H1 (cell line): ENCODE measurements around the gene FA2H. TPM values are rescaled to one million over a fixed set of nuclear protein-coding genes. Genes with fewer than 3 reads are reported as not detected.
A peak's percentile ranks its signal among the peaks of the same experiment; 100 is the strongest.

Source experiments
- CTCF ChIA-PET: fragments of 300-600 bp; sonication (Branson Sonifier 250); formaldehyde crosslinking; loops from one replicate; lab custom pipeline; 2021; ENCODE audit not compliant: partially characterized antibody; lab: Charles Lee
- POLR2A ChIA-PET: fragments of 300-600 bp; sonication (Branson Sonifier 250); formaldehyde crosslinking; loops from one replicate; lab custom pipeline; 2021; ENCODE audit warnings: inconsistent platforms; ENCODE audit not compliant: partially characterized antibody; lab: Charles Lee
- DNase-seq, 2 experiments: peaks; one replicate each; pipeline versions ENCODE4 v3.0.0 to v3.0.0-alpha.2; 2010 to 2022; ENCODE audit warnings: low spot score in 2 of 2, low read depth in 1 of 2, mixed read lengths in 1 of 2
- FAIRE-seq: peaks from 2 replicates; lab custom pipeline; 2011; peaks lifted over from hg19 to GRCh38; lab: Jason Lieb, UNC
- H2AFZ ChIP-seq: 2 replicates; pipeline ENCODE4 v1.8.1; 2012; ENCODE audit warnings: low read length, inconsistent platforms
- H2AK5ac ChIP-seq: 2 replicates; pipeline ENCODE4 v1.6.1; 2013; ENCODE audit warnings: low read depth, low read length
- H2BK120ac ChIP-seq: replicated peaks from 2 replicates; pipeline ENCODE3; 2013; ENCODE audit warnings: low read depth, low read length, inconsistent platforms
- H2BK12ac ChIP-seq: 2 replicates; pipeline ENCODE4 v1.6.1; 2013; ENCODE audit warnings: low read depth, low read length
- H2BK15ac ChIP-seq: 2 replicates; pipeline ENCODE4 v1.6.1; 2013; ENCODE audit warnings: low read length
- H2BK20ac ChIP-seq: 2 replicates; pipeline ENCODE4 v1.6.1; 2013; ENCODE audit warnings: low read length
- H2BK5ac ChIP-seq: 2 replicates; pipeline ENCODE4 v1.6.1; 2013; ENCODE audit warnings: low read depth, low read length
- H3K14ac ChIP-seq: 2 replicates; pipeline ENCODE4 v1.6.1; 2013; ENCODE audit warnings: inconsistent platforms; ENCODE audit not compliant: insufficient read length
- H3K18ac ChIP-seq: 2 replicates; pipeline ENCODE4 v1.6.1; 2013; ENCODE audit warnings: low read length; ENCODE audit errors: extremely low read depth
- H3K23ac ChIP-seq: 2 replicates; pipeline ENCODE4 v1.6.1; 2013; ENCODE audit warnings: inconsistent platforms; ENCODE audit not compliant: insufficient read length
- H3K23me2 ChIP-seq: 2 replicates; pipeline ENCODE4 v1.6.1; 2013; ENCODE audit warnings: low read depth, low read length
- H3K27ac ChIP-seq: 2 replicates; pipeline ENCODE4 v1.6.1; 2011; ENCODE audit warnings: low read depth, low read length, inconsistent platforms
- H3K27me3 ChIP-seq, 4 experiments: replicated peaks in 1 of 4; 1 replicate in 1 of 4; 2 replicates in 3 of 4; pipeline versions ENCODE4 v1.6.1 to v1.8.1; 2011 to 2013; ENCODE audit warnings: low read length in 3 of 4, mild to moderate bottlenecking in 3 of 4, inconsistent platforms in 2 of 4, mixed read lengths in 2 of 4, moderate library complexity in 1 of 4; ENCODE audit not compliant: control insufficient read depth in 3 of 4, insufficient read depth in 3 of 4; ENCODE audit errors: extremely low read depth in 1 of 4
- H3K36me3 ChIP-seq, 4 experiments: 2 replicates each; pipeline versions ENCODE4 v1.6.1 to v1.8.1; 2011 to 2013; ENCODE audit warnings: mild to moderate bottlenecking in 4 of 4, low read length in 3 of 4, moderate library complexity in 2 of 4, control low read depth in 1 of 4, inconsistent platforms in 1 of 4; ENCODE audit not compliant: insufficient read depth in 4 of 4, control insufficient read depth in 2 of 4
- H3K4ac ChIP-seq: replicated peaks from 2 replicates; pipeline ENCODE3; 2013; ENCODE audit warnings: low read length, low read depth, mixed read lengths, inconsistent platforms; ENCODE audit not compliant: insufficient read length
- H3K4me1 ChIP-seq, 4 experiments: replicated peaks in 1 of 4; 1 replicate in 1 of 4; 2 replicates in 3 of 4; pipeline versions ENCODE4 v1.6.1 to v1.8.1; 2011 to 2013; ENCODE audit warnings: low read length in 3 of 4, inconsistent platforms in 2 of 4, mixed read lengths in 1 of 4; ENCODE audit not compliant: insufficient read depth in 4 of 4, control insufficient read depth in 3 of 4
- H3K4me2 ChIP-seq, 2 experiments: 2 replicates each; pipeline versions ENCODE4 v1.6.1 to v1.8.1; 2011 to 2013; ENCODE audit warnings: low read depth in 2 of 2, low read length in 2 of 2, control low read depth in 1 of 2, inconsistent platforms in 1 of 2, mild to moderate bottlenecking in 1 of 2; ENCODE audit not compliant: insufficient read depth in 1 of 2
- H3K4me3 ChIP-seq, 4 experiments: fragments of 200-600, 300-600 bp in 1 of 4; sonication (generic), shearing (Covaris generic), sonication (Bioruptor Twin) in 1 of 4; 2 replicates each; pipeline versions ENCODE4 v1.5.1 to v1.8.1; 2011 to 2016; ENCODE audit warnings: low read length in 4 of 4, low read depth in 3 of 4, control low read depth in 2 of 4, inconsistent platforms in 2 of 4, mild to moderate bottlenecking in 2 of 4, mixed read lengths in 1 of 4, moderate library complexity in 1 of 4; ENCODE audit not compliant: insufficient read depth in 2 of 4; ENCODE audit errors: extremely low read depth in 1 of 4
- H3K56ac ChIP-seq: replicated peaks from 2 replicates; pipeline ENCODE3; 2013; ENCODE audit warnings: low read depth, mild to moderate bottlenecking, mixed read lengths, low read length, inconsistent platforms; ENCODE audit not compliant: insufficient read length
- H3K79me1 ChIP-seq: 2 replicates; pipeline ENCODE4 v1.6.1; 2013; ENCODE audit warnings: low read depth, low read length, control low read depth
- H3K79me2 ChIP-seq, 2 experiments: 2 replicates each; pipeline versions ENCODE4 v1.6.1 to v1.8.1; 2012 to 2013; ENCODE audit warnings: low read length in 2 of 2, mild to moderate bottlenecking in 2 of 2, inconsistent platforms in 1 of 2; ENCODE audit not compliant: insufficient read depth in 2 of 2, control insufficient read depth in 1 of 2
- H3K9ac ChIP-seq, 4 experiments: replicated peaks in 1 of 4; 1 replicate in 1 of 4; 2 replicates in 3 of 4; pipeline versions ENCODE4 v1.6.1 to v1.8.1; 2011 to 2013; ENCODE audit warnings: low read depth in 3 of 4, low read length in 3 of 4, control low read depth in 2 of 4, mild to moderate bottlenecking in 2 of 4, moderate library complexity in 2 of 4, inconsistent platforms in 1 of 4; ENCODE audit errors: extremely low read depth in 1 of 4
- H3K9me3 ChIP-seq, 2 experiments: 2 replicates each; pipeline versions ENCODE4 v1.6.1 to v1.8.1; 2012 to 2013; ENCODE audit warnings: mild to moderate bottlenecking in 2 of 2, moderate library complexity in 2 of 2, control low read depth in 1 of 2, inconsistent platforms in 1 of 2, low read depth in 1 of 2, low read length in 1 of 2, mixed read lengths in 1 of 2; ENCODE audit not compliant: insufficient read depth in 2 of 2
- H4K20me1 ChIP-seq, 2 experiments: replicated peaks in 1 of 2; 2 replicates each; pipeline versions ENCODE3 to v1.8.1; 2011 to 2013; ENCODE audit warnings: inconsistent platforms in 2 of 2, low read length in 2 of 2, mild to moderate bottlenecking in 1 of 2; ENCODE audit not compliant: insufficient read depth in 2 of 2, control insufficient read depth in 1 of 2
- H4K5ac ChIP-seq: 2 replicates; pipeline ENCODE4 v1.6.1; 2013; ENCODE audit warnings: low read length, low read depth, mixed read lengths, inconsistent platforms; ENCODE audit not compliant: insufficient read length
- H4K8ac ChIP-seq: 2 replicates; pipeline ENCODE4 v1.8.0; 2013; ENCODE audit warnings: mild to moderate bottlenecking, moderate library complexity, low read length, inconsistent platforms; ENCODE audit not compliant: insufficient read depth; ENCODE audit errors: extremely low read depth
- H4K91ac ChIP-seq: replicated peaks from 2 replicates; pipeline ENCODE3; 2013; ENCODE audit warnings: low read length, mixed read lengths, inconsistent platforms; ENCODE audit not compliant: insufficient read length
- CHD2 ChIP-seq: IDR thresholded peaks from 2 replicates; pipeline ENCODE4 v1.6.1; 2012; ENCODE audit warnings: low read length, improper control_type of control experiment
- RBBP5 ChIP-seq: IDR thresholded peaks from 2 replicates; pipeline ENCODE4 v1.7.1; 2012; ENCODE audit warnings: low read depth, mild to moderate bottlenecking, inconsistent platforms, low read length, moderate library complexity, borderline replicate concordance
- WGBS, 2 experiments: shearing (Covaris generic) in 1 of 2; methylation state at CpG; one replicate each; pipeline versions ENCODE4 v1.1.6 to v1.1.7; 2013 to 2015; ENCODE audit warnings: low lambda C conversion rate in 2 of 2, mixed read lengths in 2 of 2, inconsistent platforms in 1 of 2, low coverage in 1 of 2, missing lambda C conversion rate in 1 of 2; ENCODE audit not compliant: insufficient replicate concordance in 2 of 2, insufficient coverage in 1 of 2, insufficient read length in 1 of 2; ENCODE audit errors: extremely low coverage in 1 of 2, missing lambda C conversion rate in 1 of 2; 5-methylcytosine and 5-hydroxymethylcytosine counted together
- polyA plus RNA-seq, 7 experiments: library from polyadenylated mRNA; depleted of rRNA in 3 of 7; stranded (reverse) in 5 of 7; unstranded in 2 of 7; fragments of >200 nt in 5 of 7; fragments of 200-250 nt in 2 of 7; gene quantifications; 1 replicate in 5 of 7; 2 replicates in 1 of 7; 4 replicates in 1 of 7; pipeline versions ENCODE4 v1.2.1 to v1.2.3, GENCODE V29; 2011 to 2013; ENCODE audit warnings: missing spikeins in 2 of 7, mixed read lengths in 2 of 7
- total RNA-seq: library from RNA; stranded (reverse); fragmentation: NEBNext Ultra II Directional; extraction: Animal tissue kit (Norgen Biotek cat#: 25700); gene quantifications from 2 replicates; pipeline ENCODE4 v1.2.1, GENCODE V29; 2021
- TF ChIP-seq, protein P1 (sequence below), 3 experiments: IDR thresholded peaks; 1 replicate in 2 of 3; 2 replicates in 1 of 3; pipeline versions ENCODE4 v1.5.1 to v1.6.1; 2011; ENCODE audit warnings: low read length in 3 of 3, mild to moderate bottlenecking in 3 of 3, inconsistent platforms in 2 of 3, low read depth in 1 of 3, moderate library complexity in 1 of 3; ENCODE audit not compliant: insufficient read depth in 1 of 3; ENCODE audit errors: control extremely low read depth in 1 of 3
- TF ChIP-seq, protein P2 (sequence below): IDR thresholded peaks from 2 replicates; pipeline ENCODE4 v1.6.1; 2011; ENCODE audit warnings: low read depth, mild to moderate bottlenecking, low read length; ENCODE audit not compliant: insufficient read depth

The FA2H gene
- total and polyA plus RNA-seq, 2 of the 8 experiments (the other 6 are each of a cell fraction or from before 2014, with no cell fraction given), result 2.1 to 2.5 TPM

DNA sequence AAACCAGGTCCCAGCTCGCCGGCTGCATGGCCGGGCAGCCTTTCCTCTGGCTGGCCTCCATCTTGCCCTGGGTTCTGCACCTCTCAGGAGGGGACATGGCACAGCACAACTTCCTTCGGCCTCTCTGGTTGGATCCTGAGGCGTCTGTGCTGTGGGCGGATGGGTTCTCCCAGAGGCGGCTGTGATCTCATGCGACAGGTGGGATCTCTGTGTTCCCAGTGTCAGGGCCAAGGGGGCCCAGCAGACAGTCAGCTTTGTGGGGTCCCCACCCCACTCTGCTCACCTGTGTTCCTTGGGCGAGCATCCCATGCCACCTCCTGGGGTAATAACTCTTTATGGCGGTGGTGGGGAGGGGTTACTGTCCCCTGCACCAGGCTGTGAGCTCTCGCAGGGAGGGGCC is 35.8 kb downstream of the FA2H start:
- no peak overlapping the region for H3K14ac ChIP-seq
- H4K5ac ChIP-seq, result no peak overlapping the region
- WGBS, 2 experiments, result 87% methylated on average over 11 of the region's 11 CpGs; no CpG with 5 or more reads in 1 of the 2 experiments
- H2BK15ac ChIP-seq, result no peak overlapping the region
- H2AK5ac ChIP-seq, result no peak overlapping the region
- no peak overlapping the region for H3K4me2 ChIP-seq
- no peak overlapping the region; the same call in 1 of the 2 replicates for H3K18ac ChIP-seq
- H2AFZ ChIP-seq, result no peak overlapping the region
- 0 out of 2 replicates have a peak overlapping the region, but pooled peaks have one; percentile 35 for H2BK5ac ChIP-seq
- no peak overlapping the region for H3K27ac ChIP-seq
- no peaks in the 10 kb centered on the region for H4K20me1 ChIP-seq
- no peak overlapping the region for H3K9ac ChIP-seq
- H2BK12ac ChIP-seq, result 0 out of 2 replicates have a peak overlapping the region, but pooled peaks have one; percentile 81
- H3K4me3 ChIP-seq, result no peak overlapping the region
- FAIRE-seq (no peak), DNase-seq (no peak)
- H3K36me3 ChIP-seq, result no peaks in the 10 kb centered on the region
- H3K27me3 ChIP-seq, result no peaks in the 10 kb centered on the region
- H4K8ac ChIP-seq, result no peak overlapping the region
- no peak overlapping the region for H3K56ac ChIP-seq
- no peak overlapping the region for H3K23ac ChIP-seq
- H3K4me1 ChIP-seq, result peaks cover 0 to 28% (median 23%) of the 10 kb centered on the region in 4 experiments; a peak in 6 of 7 replicates
- ChIA-PET CTCF (interaction anchor here (0.6 to 32.9 kb wide), 6 partner anchors 13 to 80 kb away, joined by 3 to 576 read pairs (median 3); partner anchors contain the start of gene FA2H), POLR2A (interaction anchor here (1.0 to 1.4 kb wide), 3 partner anchors 9 to 72 kb away, joined by 3 to 4 read pairs (median 3); partner anchors contain the start of gene RFWD3)
- H3K4ac ChIP-seq, result no peak overlapping the region
- H3K23me2 ChIP-seq, result peaks cover 2% of the 10 kb centered on the region; the same call in 1 of the 2 replicates
- H2BK20ac ChIP-seq, result no peak overlapping the region
- H2BK120ac ChIP-seq, result no peak overlapping the region
- H3K79me2 ChIP-seq, result no peaks in the 10 kb centered on the region
- H3K9me3 ChIP-seq, result no peaks in the 10 kb centered on the region
- H3K79me1 ChIP-seq, result no peaks in the 10 kb centered on the region
- H4K91ac ChIP-seq, result peak overlapping the region; percentile 90
- TF ChIP-seq, protein P1, sequence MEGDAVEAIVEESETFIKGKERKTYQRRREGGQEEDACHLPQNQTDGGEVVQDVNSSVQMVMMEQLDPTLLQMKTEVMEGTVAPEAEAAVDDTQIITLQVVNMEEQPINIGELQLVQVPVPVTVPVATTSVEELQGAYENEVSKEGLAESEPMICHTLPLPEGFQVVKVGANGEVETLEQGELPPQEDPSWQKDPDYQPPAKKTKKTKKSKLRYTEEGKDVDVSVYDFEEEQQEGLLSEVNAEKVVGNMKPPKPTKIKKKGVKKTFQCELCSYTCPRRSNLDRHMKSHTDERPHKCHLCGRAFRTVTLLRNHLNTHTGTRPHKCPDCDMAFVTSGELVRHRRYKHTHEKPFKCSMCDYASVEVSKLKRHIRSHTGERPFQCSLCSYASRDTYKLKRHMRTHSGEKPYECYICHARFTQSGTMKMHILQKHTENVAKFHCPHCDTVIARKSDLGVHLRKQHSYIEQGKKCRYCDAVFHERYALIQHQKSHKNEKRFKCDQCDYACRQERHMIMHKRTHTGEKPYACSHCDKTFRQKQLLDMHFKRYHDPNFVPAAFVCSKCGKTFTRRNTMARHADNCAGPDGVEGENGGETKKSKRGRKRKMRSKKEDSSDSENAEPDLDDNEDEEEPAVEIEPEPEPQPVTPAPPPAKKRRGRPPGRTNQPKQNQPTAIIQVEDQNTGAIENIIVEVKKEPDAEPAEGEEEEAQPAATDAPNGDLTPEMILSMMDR (IDR thresholded peaks at IDR 0.05; ENCODE audit: control extremely low read depth in 1 of 3, insufficient read depth in 1 of 3, low read depth in 1 of 3, low read length in 3 of 3), result no peak
- TF ChIP-seq CHD2 (no peak), RBBP5 (no peak)
- TF ChIP-seq, protein P2, sequence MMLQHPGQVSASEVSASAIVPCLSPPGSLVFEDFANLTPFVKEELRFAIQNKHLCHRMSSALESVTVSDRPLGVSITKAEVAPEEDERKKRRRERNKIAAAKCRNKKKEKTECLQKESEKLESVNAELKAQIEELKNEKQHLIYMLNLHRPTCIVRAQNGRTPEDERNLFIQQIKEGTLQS, result no peak
